GM19035 (cell line): Measurements from ENCODE around the gene PPP1R1B.

ENCODE experiments used
- ATAC-seq: cut with Tn5 transposase; IDR thresholded peaks from one replicate; pipeline ENCODE4 v1.9.1; 2021; ENCODE audit not compliant: unreplicated experiment

The PPP1R1B gene

DNA sequence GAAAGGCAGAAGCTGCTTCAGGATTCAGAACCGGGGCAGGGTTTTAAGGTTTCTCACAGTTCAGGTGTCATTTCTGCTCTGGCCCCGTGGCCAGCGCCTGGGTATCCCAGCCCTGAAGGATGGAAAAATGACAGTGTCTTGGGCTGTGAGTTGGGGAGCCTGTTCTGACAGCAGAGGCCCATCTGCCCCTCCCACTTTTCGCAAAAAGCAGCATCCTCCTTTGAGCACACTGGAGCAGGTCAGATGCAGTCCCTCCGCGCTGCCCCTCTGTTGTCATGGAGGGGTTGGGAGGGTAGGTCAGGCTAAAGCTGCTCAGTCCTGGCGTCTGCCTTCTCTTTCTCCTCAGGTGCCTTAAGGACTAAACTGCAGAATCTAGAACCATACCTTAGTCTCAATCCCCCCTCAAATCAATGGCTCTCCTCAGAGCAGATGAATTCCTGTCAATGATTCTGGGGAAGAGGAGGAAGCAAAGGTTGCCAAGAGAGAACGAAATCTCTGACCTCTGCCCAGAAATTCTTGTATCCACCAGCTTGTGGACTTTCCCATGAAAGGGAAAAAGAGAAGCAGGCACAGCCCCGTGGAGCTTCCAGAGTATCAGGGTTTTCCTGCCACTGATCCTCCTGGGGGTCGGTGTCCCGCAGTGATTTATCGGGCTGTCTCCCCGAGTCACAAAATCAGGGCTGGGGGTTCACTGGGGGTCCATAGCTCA, 26.3 kb upstream of the PPP1R1B start:
- no peak for ATAC-seq

DNA sequence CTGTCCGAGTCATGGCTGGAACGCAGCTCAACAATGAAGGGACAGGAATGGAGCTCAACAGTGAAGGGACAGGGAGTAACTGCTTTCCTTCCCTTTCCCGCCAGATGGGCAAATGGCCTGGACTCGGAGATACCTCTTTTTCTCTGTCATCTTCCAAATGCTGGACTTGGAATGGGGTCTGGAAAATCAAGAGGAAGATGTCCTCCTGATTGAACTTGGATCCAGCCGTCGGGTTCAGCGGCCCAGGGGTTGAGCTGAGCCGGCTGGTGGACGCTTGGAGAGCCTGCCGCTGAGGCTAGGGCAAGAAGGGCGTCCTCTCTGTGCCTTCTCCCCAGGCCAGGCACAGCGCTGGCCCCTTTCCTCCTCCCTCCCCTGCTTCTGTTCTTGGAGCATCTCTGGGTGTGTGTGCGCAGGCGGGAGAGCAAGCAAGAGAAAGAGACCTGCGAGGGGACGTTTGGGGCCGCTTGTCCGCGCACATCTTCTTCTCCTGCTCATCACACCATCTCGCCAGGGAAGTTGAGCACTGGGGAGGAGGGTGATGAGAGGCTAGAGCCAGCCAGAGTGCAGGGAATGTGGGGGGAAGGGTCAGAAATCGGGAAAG, 25.7 kb upstream of the PPP1R1B start:
- no peak for ATAC-seq

DNA sequence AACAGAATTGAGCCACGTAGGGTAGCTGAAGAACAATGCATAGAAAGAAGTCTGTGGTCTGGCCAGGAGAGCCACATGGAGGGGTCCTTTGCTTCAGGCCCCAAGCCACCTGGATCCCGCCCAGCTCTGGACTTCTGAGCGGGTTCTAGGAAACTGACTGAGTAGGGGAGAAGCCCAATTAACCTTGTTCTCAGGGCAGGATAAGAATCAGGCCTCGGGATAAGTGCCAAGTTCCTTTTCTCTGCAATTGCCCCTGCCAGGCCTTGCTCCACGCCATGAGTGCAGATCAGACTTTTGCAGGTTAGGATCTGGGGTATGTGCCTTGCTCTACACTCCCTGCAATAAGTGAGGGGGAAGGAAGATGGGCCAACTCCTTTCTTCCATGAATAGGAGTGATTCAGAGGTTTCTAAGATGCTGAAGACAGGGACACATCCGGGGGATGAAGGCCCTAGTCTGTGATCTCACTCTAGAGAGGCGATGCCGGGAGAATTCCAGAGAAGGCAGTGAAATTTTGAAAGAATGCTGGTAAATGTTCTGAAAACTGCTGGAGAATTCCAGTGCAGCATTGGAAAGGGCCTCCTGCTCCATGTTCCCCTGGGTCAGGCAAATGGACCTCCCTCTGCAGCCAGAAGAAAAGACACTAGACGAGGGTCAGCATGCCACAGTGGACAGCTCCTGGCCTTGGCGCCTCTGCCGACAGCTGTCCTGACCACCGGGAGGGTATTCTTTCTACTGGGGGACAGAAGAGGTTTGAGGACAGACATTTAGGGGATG, 24.8 kb upstream of the PPP1R1B start:
- no peak for ATAC-seq

DNA sequence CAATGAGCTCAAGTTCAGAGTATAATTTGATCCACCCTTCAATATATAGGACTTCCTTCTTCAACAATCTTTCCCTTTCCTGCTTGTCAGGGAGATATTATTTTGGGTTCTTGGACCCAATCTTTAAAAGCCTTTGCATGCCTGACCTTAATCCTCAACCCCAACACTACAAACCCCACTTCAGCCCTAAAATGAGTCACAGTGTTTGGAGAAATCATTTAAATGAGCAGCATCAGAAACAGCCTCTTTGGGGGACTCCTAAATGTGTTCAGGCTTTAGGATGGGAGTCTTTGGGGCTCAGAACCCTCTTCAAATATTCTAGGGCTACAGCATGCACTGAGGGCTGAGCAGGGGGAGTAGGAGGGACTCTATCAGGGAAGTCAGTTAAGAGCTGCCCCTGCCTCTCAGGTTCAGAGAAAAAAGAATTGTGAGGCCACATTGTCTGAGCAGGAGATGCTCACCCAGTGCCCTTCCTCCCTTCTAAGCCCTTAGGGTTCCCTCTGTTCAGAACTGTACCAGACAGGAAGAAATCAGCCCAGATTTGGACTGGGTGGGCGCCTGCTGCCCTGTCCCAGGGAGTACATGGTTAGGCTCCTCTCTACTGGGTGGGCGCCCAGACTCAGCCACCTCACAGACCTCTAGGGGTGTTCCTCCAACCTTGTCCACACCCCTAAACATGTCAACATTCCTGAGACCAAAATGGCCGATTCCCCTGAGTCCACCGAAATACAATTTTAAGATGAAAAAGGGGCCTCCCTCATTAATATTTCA, 24.0 kb upstream of the PPP1R1B start:
- ATAC-seq: no peak

DNA sequence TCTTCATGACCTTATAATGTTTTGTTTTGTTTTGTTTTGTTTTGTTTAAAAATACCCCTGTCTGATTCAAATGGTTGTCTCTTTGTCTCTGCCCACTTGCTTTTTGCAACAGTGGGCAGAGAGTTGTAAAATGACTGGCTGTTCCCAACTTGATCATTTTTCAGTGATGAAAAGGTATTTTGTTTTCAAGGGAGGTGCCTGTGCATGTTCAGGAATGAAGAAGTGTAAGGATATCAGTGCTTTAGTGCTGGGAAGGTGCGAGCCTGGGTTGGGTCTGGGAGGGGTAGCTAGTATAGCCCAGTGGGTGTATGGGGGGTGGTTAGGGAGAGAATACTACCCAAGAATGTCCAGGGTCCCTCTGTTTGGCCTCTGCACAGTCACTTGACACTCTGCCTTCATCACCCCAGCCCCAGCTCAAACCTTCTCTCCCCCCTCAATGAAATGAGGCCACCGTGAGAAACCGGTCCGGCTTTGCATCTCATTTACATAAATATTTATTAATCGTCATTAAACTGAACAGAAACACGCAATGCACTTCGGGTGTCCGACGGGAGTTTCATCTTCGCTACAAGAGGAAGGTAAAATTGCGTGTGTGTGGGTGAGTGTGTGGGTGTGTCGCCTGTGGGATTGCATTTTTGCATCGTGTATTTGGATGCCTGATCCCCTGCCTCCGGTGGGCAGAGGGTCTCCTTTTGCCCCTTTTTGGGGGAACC, 23.3 kb upstream of the PPP1R1B start:
- no peak for ATAC-seq

DNA sequence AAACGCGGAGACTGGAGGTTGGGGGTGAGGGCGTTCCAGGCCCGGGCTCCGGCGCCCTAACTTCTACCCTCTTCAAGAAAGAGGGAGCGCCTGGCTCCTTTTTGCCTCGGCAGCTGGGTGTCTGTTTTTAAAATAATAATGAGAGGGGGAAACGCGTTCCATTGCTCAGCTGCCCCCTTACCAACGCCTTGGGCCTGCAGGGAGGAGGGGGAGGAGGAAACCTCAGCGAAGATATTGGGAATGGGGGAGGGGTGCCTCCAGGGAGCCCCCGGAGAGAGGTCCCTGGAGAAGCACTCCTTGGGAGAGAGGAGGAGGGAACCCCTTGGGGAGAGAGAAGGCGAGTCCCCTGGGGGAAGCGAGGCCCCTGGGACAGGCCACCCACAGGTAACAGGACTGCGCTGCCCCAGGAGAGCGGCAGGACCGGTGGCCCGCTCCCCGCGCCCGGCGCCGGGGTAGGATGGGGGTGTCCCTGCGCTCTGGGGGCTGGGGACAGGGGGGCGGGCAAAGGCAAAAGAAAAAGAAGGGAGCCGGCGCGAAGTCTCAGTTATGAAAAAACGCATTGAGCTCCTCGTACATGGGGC, 21.8 kb upstream of the PPP1R1B start:
- ATAC-seq: no peak

DNA sequence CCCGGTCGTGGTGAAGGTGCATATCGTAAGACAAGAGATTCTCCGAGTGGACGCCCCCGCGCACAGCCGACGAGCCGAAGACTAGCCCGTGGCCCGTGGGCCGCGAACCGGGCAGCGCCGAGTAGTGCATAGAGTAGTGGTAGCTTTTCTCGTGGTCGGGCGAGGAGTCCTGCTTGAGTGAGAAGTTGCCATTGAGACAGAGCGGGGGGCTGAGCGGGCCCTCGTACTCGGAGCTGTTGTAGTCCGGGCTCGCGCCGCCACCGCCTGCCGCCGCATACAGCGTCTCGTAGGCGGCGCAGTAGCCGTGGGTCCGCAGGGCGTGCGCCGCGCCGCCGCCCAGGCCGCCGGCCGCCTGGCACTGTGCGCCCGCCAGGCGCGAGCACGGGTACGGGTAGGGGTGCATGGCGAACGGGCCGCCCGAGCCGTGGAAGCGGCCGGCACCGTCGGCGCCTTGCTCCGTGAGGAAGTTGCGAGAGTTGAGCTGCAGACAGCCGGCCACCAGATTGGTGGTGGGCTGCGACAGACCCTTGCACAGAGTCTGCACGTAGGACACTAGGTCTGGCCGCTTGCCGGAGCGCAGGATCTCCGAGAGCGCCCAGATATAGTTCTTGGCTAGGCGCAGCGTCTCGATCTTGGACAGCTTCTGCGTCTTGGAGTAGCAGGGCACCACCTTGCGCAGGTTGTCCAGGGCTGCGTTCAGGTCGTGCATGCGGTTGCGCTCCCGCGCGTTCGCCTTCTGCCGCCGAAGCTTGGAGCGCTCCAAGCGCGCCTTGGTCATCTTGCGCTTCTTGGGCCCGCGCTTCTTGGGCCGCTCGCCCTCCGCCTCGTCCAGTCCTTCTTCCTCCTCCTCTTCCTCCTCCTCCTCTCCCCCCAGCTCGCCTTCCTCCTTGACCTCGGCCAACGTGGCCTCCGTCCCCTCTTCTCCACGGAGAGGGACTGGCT, 21.0 kb upstream of the PPP1R1B start:
- no peak for ATAC-seq

DNA sequence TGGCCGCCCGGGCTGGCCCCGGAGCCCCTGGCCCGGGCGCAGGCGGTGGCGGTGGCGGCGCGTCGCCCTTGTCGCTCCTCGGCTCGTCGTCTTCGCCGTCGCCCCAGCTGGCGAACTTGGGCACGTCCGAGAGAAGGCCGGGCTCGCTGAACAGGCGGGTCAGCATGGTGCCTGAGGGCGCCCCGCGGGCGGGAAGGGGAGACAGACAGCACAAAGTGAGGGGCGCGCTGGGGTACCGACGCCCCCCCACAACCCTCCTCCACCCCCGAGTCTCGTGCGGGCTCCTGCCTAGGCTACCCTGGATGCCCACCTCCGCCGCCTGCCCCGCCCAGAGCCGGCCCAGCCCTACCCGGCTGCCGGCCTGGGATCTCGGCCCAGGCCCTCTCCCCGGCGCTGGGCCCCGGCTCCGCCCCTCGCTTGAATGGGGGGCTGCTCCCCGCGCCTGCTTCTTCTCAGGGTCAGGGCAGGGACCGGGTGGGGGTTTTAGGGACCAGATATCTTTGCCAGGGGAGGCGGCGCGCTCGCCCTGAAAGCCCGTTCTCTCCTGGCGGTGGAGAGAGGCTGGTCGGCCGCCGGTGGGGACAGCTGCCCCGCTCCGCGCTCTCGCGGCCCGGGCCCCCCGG, 20.2 kb upstream of the PPP1R1B start:
- no peak for ATAC-seq

DNA sequence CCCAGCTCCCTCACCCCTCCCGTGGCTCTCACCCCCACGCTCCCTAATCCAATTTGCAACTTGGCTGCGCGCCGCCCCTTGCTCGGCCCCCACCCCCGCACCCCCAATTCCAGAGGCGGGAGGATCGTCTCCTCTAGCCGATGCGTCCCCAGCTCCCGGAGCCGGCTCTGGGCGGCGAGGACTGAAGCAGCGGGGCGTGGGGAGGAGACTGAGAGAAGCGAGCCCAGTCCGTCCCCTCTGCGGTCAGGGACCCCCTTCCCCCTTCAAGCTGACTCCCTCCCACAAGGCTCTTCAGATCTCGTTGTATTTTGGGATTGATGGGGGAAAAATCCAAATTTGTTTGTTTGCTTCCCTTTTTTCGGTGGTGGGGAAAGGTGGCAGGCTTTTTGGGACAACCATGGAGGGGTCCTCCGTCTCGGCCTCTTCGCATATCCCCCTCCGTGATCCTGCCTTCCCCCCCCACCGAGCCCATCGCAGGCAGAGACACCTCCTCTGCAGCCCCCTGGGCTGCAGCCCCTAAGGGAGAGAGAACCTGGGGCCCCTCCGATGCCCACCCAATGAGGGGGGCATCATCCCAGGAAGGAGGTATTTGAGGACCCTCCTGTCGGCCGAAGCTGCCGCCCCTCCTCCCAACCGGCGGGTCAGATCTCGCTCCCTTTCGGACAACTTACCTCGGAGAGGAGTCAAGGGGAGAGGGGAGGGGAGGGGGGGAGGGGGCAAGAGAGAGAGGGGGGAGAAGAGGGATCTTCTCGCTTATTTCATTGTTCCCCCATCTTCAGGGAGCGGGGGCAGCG, 19.5 kb upstream of the PPP1R1B start:
- ATAC-seq: no peak

DNA sequence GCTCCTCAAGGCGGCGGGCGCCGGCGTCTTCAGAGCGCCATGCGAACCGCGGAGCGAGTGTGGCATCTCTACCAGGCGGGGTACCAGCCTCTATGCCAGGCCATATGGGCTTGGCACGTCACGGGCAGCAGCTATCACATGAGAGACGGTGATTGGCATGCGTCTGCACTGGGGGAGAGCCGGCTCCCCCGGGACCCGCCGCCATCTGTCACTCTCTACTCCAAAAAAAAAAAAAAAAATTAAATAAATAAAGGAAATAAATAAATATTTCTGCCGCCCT, 19.0 kb upstream of the PPP1R1B start, which contains the start of gene NEUROD2:
TSS of gene NEUROD2 (minus strand) at position 70 of the 280 bp plus-strand sequence. CDS start 1,321 bp downstream, outside the sequence.
- no peak for ATAC-seq

DNA sequence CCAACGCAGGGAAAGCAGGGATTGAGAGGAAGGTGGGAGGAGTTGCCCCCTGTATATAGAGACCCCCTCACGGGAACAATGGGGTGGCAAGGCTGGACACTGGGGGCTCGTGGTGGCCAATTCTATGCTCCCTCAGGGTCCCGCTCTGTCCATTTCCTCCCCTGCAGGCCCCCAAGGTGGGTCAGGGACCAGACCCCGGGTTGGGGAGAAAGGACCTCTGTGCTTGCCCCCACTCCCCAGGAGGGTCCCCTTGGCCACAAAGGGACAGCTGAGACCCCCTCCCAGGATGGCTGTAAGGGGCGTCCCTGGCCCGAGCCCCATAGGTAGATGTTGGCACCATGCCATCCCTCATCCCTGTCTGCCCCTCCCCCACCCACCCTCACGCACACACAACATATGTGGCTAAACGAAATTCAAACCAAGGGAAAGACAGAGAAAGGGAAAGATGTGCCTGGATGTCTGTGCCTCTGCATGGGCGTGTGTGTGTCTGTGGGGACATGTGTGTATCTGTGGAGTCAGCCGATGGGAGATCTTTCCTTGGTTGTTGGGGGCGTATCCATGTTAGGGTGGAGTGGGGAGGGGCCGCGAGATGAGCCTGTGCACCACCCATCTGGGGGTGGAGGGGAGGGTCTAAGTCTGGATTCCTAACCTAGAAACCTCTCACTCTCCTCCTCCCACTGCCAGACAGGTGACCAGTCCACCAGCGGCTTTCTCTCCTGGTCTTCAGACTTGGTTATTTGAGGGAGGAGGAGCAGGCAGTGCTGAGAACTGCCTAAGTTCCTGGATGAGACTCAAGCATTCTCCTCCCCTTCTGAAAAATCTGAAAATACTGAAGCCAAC, 18.4 kb upstream of the PPP1R1B start:
- no peak for ATAC-seq

DNA sequence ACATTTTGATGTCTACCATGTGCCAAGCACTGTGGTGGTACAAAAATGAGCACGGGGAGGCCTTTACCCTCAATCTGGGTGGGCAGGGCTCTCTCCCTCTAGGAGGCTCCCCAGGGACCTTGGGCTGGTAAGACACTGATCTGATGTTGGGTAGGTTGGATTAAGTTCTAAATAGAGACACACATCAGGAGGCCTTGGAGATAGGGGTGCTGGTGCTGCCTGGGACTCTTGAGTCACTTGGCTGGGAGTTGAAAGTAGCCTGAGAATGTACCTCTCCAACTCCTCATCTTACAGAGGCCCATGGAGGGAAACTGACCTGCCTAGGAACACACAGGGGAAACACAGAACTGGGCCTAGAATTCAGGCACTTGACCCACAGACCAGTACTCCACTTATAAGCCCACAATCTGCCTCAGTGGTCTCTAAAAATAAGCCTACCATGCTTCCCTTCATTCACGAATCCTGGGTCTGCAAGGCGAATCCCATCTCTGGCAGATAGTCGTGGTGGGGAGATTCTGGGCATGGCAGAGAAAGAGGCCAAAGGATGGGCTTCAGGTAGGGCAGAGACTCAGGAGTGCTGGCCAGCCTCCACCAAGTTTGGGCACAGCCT, 17.2 kb upstream of the PPP1R1B start:
- no peak for ATAC-seq

DNA sequence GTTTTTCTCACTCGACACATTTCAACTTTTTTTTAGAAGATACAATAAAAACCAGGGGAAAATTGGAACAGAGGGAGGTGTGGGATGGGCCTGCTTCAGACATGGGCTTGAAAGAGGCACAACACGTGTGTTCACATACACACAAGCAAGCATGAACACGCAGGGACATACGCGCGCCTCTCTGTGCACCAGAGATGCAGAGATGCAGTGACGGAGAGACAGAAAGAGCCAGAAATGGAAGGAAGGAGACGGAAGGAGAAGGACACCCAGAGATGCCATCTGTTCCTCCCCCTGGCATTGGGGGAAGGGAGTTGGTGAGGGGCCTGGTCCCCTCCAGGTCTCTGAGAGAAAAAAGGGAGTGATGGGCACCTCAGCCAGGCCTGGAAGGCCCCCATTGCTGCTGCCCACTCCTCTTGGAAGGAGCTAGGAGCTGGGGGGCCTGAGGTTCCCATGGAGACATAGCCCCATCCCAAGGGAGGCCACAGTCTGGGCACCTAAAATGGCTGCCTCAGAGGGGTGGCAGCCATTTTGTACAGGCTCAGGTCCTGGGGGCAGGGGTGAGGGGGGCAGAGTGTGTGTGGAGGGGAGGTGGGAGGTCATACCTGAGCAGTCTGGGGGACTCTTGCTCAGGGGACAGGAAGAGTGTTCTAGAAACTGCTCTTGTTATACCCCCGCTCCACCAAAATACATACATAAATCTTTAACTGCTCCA, 15.2 kb upstream of the PPP1R1B start:
- no peak for ATAC-seq

DNA sequence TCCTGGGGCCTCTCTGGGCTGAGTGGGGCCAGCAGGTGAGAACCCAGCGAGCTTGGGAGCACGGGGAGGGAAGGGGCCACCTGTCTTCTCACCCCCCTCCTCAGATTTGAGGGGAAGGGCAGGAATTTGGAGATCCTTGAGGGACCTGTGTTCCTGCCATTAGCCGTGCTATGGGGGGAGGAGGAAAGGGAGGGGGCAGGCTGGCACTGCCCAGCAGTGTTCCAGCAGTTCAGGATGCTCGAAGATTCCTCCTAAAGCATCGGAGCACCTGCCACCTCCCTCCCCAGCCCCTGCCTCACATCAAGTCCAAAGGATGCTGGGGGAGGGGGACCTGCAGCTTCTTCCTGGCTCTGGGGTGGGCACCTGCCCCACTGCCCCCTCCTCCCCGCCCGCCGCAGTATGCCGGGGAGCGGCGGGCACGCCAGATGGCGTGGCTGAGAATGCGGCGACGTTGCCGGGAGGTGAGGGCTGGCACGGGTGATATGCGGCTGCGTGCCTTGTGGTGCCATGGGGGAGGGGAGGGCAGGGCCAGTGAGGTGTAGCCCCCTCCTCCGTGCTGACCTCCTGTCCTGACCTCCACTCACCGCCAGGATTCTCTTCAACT, 14.4 kb upstream of the PPP1R1B start:
- ATAC-seq: no peak

DNA sequence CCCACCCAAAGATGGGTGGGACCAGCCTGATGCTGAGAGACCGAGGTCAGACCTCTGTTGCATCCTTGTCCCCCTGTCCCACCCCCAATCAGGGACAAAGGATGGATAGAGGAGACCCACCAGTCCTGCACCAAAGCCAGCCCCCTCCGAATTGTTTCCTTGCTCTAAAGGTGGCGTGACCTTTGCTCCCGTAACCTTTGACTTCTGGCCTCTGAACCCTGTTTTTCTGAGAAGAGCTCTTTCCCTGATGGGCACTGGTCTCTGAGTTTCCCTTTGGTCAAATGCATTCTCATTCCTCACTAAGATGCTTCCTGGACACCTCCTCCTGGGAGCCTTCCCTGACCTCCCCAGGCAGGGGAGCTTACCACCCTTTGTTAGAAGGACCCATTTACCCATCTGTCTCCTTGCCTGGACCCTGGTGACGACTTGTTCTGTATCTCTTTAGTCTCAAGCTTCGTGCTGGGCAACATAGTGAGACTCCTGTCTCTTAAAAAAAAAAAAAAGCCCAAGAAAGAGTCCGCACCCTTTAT, 13.8 kb upstream of the PPP1R1B start:
- no peak for ATAC-seq
